ENCODE data around the gene FADS1.

DNA sequence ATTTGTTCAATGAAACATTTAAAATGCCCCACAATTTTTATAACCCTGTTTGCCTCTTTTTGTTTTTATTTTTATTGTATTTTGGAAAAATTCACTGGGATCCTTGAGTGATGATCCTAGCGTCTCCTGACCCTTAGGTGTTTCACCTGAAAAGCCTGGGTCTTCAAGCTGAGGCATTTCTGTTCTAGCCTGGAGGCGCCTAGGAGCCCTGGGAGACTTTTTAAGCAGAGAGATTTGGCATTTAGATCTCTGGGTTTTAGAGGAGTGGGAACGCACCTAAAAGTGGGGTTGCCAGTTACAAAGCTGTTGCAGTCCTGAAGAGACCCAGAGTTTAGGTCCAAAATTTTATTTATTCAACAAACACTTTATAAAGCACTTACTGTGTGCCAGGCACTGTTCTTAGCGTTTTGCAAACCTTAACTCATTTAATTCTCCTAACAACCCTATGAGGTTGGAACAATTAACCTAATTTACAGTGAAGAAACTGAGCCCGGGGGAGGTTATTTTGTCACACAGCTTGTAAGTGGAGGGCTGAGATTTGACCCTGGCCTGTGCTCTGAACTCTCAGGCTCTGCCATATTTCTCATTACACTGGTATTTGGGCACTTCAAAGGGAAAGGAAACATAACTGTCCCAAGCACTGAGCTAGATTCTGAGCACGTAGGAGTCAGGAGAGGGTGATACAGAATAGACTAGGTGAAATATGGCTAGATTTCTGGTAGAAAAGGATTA, 834 bp upstream of the FADS1 start:
- TF ChIP-seq, protein P1, sequence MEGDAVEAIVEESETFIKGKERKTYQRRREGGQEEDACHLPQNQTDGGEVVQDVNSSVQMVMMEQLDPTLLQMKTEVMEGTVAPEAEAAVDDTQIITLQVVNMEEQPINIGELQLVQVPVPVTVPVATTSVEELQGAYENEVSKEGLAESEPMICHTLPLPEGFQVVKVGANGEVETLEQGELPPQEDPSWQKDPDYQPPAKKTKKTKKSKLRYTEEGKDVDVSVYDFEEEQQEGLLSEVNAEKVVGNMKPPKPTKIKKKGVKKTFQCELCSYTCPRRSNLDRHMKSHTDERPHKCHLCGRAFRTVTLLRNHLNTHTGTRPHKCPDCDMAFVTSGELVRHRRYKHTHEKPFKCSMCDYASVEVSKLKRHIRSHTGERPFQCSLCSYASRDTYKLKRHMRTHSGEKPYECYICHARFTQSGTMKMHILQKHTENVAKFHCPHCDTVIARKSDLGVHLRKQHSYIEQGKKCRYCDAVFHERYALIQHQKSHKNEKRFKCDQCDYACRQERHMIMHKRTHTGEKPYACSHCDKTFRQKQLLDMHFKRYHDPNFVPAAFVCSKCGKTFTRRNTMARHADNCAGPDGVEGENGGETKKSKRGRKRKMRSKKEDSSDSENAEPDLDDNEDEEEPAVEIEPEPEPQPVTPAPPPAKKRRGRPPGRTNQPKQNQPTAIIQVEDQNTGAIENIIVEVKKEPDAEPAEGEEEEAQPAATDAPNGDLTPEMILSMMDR (IDR thresholded peaks at IDR 0.05; ENCODE audit: insufficient read depth, low read length) = no peak
- TF ChIP-seq SPI1 (IDR thresholded peaks at IDR 0.05; ENCODE audit: borderline replicate concordance, low read depth) (no peak), POLR2AphosphoS5 (IDR thresholded peaks at IDR 0.05; ENCODE audit: low read depth) (no peak)

Measured in HL-60 (cell line).